Urinary bladder (tissue), 4 donors: Measurements from ENCODE around the gene UBE2L3. TPM values are rescaled to one million over a fixed set of nuclear protein-coding genes. Genes with fewer than 3 reads are reported as not detected.
"Not testable (repeated sequence)": the region's sequence is repeated elsewhere in the genome, so short reads cannot be mapped to it uniquely, and the experiment has no call there.

Experiments used
- DNase-seq: peaks from one replicate; pipeline ENCODE4 v3.0.0-alpha.2; 2015; ENCODE audit errors: extremely low spot score
- H3K27ac ChIP-seq: one replicate; pipeline ENCODE4 v1.5.1; 2013; ENCODE audit warnings: low read depth, mild to moderate bottlenecking, moderate library complexity
- H3K36me3 ChIP-seq: one replicate; pipeline ENCODE4 v1.6.1; 2013; ENCODE audit warnings: mild to moderate bottlenecking, moderate library complexity; ENCODE audit not compliant: insufficient read depth
- H3K4me1 ChIP-seq: one replicate; pipeline ENCODE4 v1.6.1; 2013; ENCODE audit warnings: mild to moderate bottlenecking, moderate library complexity; ENCODE audit not compliant: insufficient read depth
- H3K4me3 ChIP-seq: one replicate; pipeline ENCODE4 v1.5.1; 2013; ENCODE audit warnings: low read depth, low read length
- WGBS: extraction: QIAGEN DNeasy Blood & Tissue Kit; methylation state at CpG from one replicate; pipeline ENCODE4 v1.1.7; 2013; 5-methylcytosine and 5-hydroxymethylcytosine counted together
- polyA plus RNA-seq: library from polyadenylated mRNA; stranded (reverse); fragments of 200-250 nt; gene quantifications from one replicate; pipeline ENCODE4 v1.2.3, GENCODE V29; 2013
- total RNA-seq: library from RNA; depleted of rRNA; stranded (reverse); fragments of >200 nt; gene quantifications from one replicate; pipeline ENCODE4 v1.2.3, GENCODE V29; 2014
- donor health status: healthy with polysubstance abuse.
- donor health status: healthy.

Gene UBE2L3
- total and polyA plus RNA-seq, 2 donors: 32.4 to 55.6 TPM

GRCh38 chr22:21582801-21583740, 15.6 kb downstream of the UBE2L3 start:
- WGBS: 67% methylated on average over 10 of the region's 10 CpGs

GRCh38 chr22:21585389-21585788, 17.9 kb downstream of the UBE2L3 start:
- WGBS: 91% methylated on average over 2 of the region's 2 CpGs
- no peak overlapping the region for H3K27ac ChIP-seq
- no peaks in the 10 kb centered on the region for H3K36me3 ChIP-seq
- no peak for DNase-seq
- H3K4me1 ChIP-seq: peaks cover 5% of the 10 kb centered on the region
- H3K4me3 ChIP-seq: no peak overlapping the region

More at GRCh38 chr22:21582801-21583740, 15.6 kb downstream of the UBE2L3 start:
- no peaks in the 10 kb centered on the region for H3K36me3 ChIP-seq
- H3K4me1 ChIP-seq: peaks cover 8% of the 10 kb centered on the region
- H3K4me3 ChIP-seq: no peak overlapping the region
- DNase-seq: no peak
- no peak overlapping the region for H3K27ac ChIP-seq

DNA sequence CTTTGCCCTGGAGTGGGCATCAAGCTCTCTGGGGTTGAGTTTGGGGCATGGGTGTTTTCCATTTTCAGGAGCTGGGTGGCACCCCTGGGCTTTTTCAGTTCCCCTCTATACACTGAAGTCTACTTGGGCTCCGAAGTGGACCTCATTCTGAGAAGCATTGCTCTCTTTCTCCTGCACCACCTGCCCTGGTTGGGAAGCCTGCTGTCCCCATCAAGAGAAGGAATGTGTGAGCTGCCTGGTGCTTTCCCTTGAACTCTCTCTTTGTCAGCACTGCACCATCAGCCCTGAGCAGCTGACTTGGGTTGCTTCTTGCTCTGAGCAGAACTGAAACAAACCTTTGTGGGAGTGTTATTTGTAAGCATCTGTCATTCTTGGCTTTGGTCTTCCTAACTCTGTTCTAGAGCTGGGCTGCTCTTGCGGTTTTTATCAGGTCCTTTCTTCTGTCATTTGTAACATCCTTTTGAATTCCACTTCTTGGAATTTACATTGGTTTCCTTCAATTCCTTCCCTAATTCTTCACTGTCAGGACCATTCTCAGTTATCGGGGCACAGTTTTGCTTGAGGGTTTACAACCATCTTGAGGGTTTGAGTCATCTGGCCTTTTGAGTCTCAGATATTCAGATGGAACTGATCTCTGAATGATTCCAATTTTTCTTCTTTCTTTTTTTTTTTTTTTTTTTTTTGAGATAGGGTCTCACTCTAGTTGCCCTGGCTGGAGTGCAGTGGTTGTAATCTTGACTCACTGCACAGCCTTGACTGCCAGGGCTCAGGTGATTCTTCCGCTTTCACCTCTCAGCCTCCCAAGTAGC, 20.5 kb downstream of the UBE2L3 start:
- DNase-seq: no peak
- H3K4me3 ChIP-seq: no peak overlapping the region
- H3K36me3 ChIP-seq: no peaks in the 10 kb centered on the region
- H3K27ac ChIP-seq: no peak overlapping the region
- WGBS: 65% methylated on average over 4 of the region's 4 CpGs
- H3K4me1 ChIP-seq: peaks cover 4% of the 10 kb centered on the region

GRCh38 chr22:21589396-21589795, 21.9 kb downstream of the UBE2L3 start:
- Histone ChIP-seq H3K4me3 (no peak overlapping the region), H3K4me1 (peaks cover 1% of the 10 kb centered on the region), H3K27ac (no peak overlapping the region), H3K36me3 (no peaks in the 10 kb centered on the region)
- 90% methylated on average over 8 of the region's 8 CpGs for WGBS
- DNase-seq: no peak

GRCh38 chr22:21590809-21591641, 23.5 kb downstream of the UBE2L3 start:
- WGBS: 88% methylated on average over 9 of the region's 9 CpGs
- H3K36me3 ChIP-seq: peaks cover 4% of the 10 kb centered on the region
- H3K4me3 ChIP-seq: no peak overlapping the region
- H3K4me1 ChIP-seq: no peaks in the 10 kb centered on the region
- DNase-seq: no peak
- no peak overlapping the region for H3K27ac ChIP-seq

DNA sequence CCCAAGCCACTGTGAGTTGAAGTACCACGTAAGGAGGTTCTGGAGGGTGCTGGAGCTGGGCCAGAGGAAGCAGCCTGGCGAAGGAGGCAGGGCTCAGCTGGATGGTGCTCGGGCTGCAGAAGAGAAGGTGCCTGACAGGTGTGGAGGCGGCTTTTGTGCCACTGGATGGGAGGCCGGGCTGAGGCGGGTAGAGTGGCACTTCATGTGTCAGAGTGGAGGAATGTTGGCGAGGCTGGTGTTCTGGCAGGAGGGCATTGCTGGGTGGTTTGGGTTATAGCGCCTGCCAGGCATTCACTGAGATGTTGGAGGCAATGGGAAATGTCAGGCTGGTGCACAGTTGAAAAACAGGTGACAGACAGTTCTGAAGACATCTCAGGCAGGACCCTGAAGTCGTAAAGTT, 24.2 kb downstream of the UBE2L3 start:
- H3K27ac ChIP-seq: no peak overlapping the region
- no peak overlapping the region for H3K4me3 ChIP-seq
- no peaks in the 10 kb centered on the region for H3K4me1 ChIP-seq
- 78% methylated on average over 9 of the region's 9 CpGs for WGBS
- no peak for DNase-seq
- peaks cover 4% of the 10 kb centered on the region for H3K36me3 ChIP-seq

GRCh38 chr22:21592422-21592821, 24.9 kb downstream of the UBE2L3 start:
- Histone ChIP-seq H3K4me1 (no peaks in the 10 kb centered on the region), H3K36me3 (peaks cover 4% of the 10 kb centered on the region), H3K27ac (no peak overlapping the region), H3K4me3 (no peak overlapping the region)
- 84% methylated on average over 3 of the region's 3 CpGs for WGBS
- DNase-seq: no peak

DNA sequence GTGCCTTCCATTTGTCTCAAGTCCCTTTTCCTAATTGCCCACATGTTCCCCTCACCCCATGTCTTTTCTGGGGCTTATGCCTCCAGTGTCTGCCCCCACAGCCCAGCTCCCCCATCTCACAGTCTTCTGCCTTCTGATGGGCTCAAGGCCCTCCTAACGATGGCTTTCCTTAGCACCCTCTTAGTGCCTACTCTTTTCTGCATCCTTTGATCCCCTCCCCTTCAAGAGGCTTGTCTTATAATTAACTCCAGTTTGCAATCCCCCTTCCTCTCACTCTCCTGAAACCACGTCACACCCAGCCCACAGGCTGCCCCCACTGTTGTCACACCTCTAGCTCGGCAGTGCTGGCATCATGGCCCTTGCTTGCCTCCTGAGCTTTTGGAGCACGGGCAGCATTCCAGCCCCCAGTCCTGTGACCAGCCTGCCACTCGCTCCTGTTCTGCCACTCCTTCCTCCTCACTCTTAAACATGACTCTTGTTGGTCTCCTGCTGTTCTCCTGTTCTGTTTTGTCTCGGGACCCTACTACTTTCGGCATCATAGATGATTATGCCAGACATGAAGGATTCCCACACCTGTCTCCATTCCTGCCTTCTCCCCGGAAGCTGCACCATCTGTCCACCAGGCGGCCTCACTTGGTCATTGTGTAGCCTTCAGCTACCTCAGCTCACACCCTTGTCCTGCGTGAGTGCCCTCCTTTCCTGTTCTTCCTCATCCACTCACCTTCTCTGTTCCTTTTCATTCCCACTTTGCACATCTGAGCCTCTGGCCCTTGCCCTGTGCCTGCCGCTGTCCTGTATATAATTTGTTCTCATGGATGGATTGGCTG, 26.1 kb downstream of the UBE2L3 start:
- Histone ChIP-seq H3K4me1 (no peaks in the 10 kb centered on the region), H3K27ac (no peak overlapping the region), H3K36me3 (peaks cover 4% of the 10 kb centered on the region), H3K4me3 (no peak overlapping the region)
- 84% methylated on average over 11 of the region's 11 CpGs for WGBS
- no peak for DNase-seq

DNA sequence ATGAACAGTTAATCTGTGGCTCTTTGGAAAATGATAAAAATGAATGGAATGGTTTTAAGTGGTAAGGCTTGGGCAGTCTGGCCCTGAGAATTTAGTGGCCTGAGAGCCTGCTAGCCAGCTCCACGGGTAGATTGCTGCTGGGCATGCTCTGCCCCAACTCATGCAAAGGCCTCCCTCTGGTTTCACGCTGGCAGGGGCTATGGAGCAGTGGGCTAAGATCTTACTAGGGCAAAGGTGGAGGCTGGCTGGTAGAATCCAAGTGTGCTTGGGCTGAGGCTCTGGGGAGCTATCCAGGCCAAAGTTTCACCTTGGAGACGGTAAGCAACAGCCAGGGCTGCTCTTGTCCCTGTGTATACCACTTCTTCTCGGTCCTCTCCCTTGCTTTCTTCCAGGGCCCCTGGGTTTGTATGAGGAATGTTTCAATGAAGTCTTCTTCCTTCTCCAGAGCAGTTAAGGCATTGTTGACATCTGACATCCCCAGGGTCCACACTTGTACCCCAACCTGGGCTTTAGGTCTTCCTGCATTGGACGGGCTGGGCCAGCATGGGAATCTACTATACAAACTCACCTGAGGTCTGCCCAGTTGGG, 27.4 kb downstream of the UBE2L3 start:
- WGBS: 76% methylated on average over 5 of the region's 5 CpGs
- Histone ChIP-seq H3K4me3 (no peak overlapping the region), H3K36me3 (peaks cover 4% of the 10 kb centered on the region), H3K27ac (no peak overlapping the region), H3K4me1 (no peaks in the 10 kb centered on the region)
- DNase-seq: no peak

- not testable (repeated sequence) for H3K27ac ChIP-seq, H3K36me3 ChIP-seq, H3K4me1 ChIP-seq, DNase-seq, H3K4me3 ChIP-seq
- WGBS: 96% methylated on average over 13 of the region's 13 CpGs
These were observed 29.0 kb downstream of the UBE2L3 start for GRCh38 chr22:21596356-21597135.

GRCh38 chr22:21598302-21598701, 30.8 kb downstream of the UBE2L3 start:
- 90% methylated on average over 3 of the region's 3 CpGs for WGBS
- Histone ChIP-seq H3K27ac (no peak overlapping the region), H3K36me3 (peaks cover 4% of the 10 kb centered on the region), H3K4me1 (no peaks in the 10 kb centered on the region), H3K4me3 (no peak overlapping the region)
- DNase-seq: no peak
